ENCODE results near the gene GALK2. TPM values are rescaled to one million over a fixed set of nuclear protein-coding genes. Genes with fewer than 3 reads are reported as not detected.
A peak's percentile ranks its signal among the peaks of the same experiment; 100 is the strongest.

Gene GALK2
- total RNA-seq, 1 experiment from 2014 or later, result 13.7 TPM

GRCh38 chr15:49314716-49315115, 144.7 kb downstream of the GALK2 start:
- H3K27ac Mint-ChIP-seq, result peak overlapping the region in 1 of 3 experiments; percentile 81; a peak in 2 of 7 replicates
- no CpG with 5 or more reads among the region's 1 CpG for WGBS (ENCODE audit: extremely low coverage, insufficient read length, low lambda C conversion rate)
- no peak overlapping the region for H3K27ac ChIP-seq (ENCODE audit: insufficient read length, low read depth, low read length)

More at GRCh38 chr15:49314716-49315115, 144.7 kb downstream of the GALK2 start:
- Histone ChIP-seq H4K91ac (ENCODE audit: insufficient read length, low read depth, low read length) (no peak overlapping the region), H3K23ac (ENCODE audit: insufficient read length, low read depth, low read length) (no peak overlapping the region), H3K4me1 (ENCODE audit: insufficient read depth, low read length) (peaks cover 4% of the 10 kb centered on the region; the same call in 1 of the 2 replicates), H3K4ac (ENCODE audit: low read depth, low read length) (no peak overlapping the region), H3K18ac (ENCODE audit: insufficient read length, low read depth, low read length) (no peak overlapping the region), H2AK5ac (ENCODE audit: insufficient read length, low read length) (no peak overlapping the region), H3K9ac (ENCODE audit: extremely low read depth, insufficient read length, low read length) (no peak overlapping the region), H4K5ac (ENCODE audit: insufficient read length, low read depth, low read length) (no peak overlapping the region), H4K20me1 (ENCODE audit: control insufficient read depth, insufficient read depth, insufficient read length) (no peaks in the 10 kb centered on the region), H3K27me3 (ENCODE audit: insufficient read depth, low read length) (no peaks in the 10 kb centered on the region), H3K79me1 (ENCODE audit: insufficient read depth, low read depth, low read length, poor library complexity, severe bottlenecking) (no peaks in the 10 kb centered on the region), H3K23me2 (ENCODE audit: insufficient read length, low read depth, low read length, poor library complexity, severe bottlenecking) (no peaks in the 10 kb centered on the region), H3T11ph (ENCODE audit: low read length) (no peak overlapping the region), H2BK120ac (ENCODE audit: low read depth, low read length, poor library complexity, severe bottlenecking) (no peak overlapping the region), H2BK12ac (ENCODE audit: insufficient read length, low read depth, low read length) (peak overlapping the region; percentile 71), H3K56ac (ENCODE audit: insufficient read length, low read depth, low read length) (no peak overlapping the region), H3K4me2 (ENCODE audit: insufficient read depth, insufficient read length, low read length) (no peak overlapping the region), H2BK20ac (ENCODE audit: low read depth, low read length, poor library complexity, severe bottlenecking) (no peak overlapping the region), H4K8ac (replicated peaks; ENCODE audit: insufficient read length, low read depth, low read length) (no peak overlapping the region), H2BK5ac (ENCODE audit: insufficient read length, low read length) (no peak overlapping the region), H3K79me2 (ENCODE audit: insufficient read depth, low read length) (no peaks in the 10 kb centered on the region), H2AFZ (ENCODE audit: low read length) (no peak overlapping the region), H3K9me3 (ENCODE audit: control insufficient read depth, low read depth, low read length) (no peaks in the 10 kb centered on the region), H2BK15ac (ENCODE audit: low read depth, low read length) (no peak overlapping the region), H3K14ac (ENCODE audit: insufficient read depth, low read length) (no peak overlapping the region)
- Mint-ChIP-seq H3K4me3 (no peak overlapping the region), H3K36me3 (ENCODE audit: insufficient read depth in 1 of 3, low read depth in 3 of 3) (peaks cover 0 to 6% (median 0%) of the 10 kb centered on the region in 3 experiments; a peak in 3 of 7 replicates), H3K9me3 (no peaks in the 10 kb centered on the region; a peak in 1 of 5 replicates), H3K4me1 (peaks cover 22% of the 10 kb centered on the region in 2 experiments), H3K27me3 (ENCODE audit: low read depth) (no peaks in the 10 kb centered on the region)
- DNase-seq, result no peak
- no peak for TF ChIP-seq CTCF (conservative IDR thresholded peaks at IDR 0.05)
